ENCODE measurements around the gene TMEM59. TPM values are rescaled to one million over a fixed set of nuclear protein-coding genes. Genes with fewer than 3 reads are reported as not detected.
"Not testable (repeated sequence)": the region's sequence is repeated elsewhere in the genome, so short reads cannot be mapped to it uniquely, and the experiment has no call there.

Gene TMEM59
- total and polyA plus RNA-seq, 2 donors, result 185 to 233 TPM

DNA sequence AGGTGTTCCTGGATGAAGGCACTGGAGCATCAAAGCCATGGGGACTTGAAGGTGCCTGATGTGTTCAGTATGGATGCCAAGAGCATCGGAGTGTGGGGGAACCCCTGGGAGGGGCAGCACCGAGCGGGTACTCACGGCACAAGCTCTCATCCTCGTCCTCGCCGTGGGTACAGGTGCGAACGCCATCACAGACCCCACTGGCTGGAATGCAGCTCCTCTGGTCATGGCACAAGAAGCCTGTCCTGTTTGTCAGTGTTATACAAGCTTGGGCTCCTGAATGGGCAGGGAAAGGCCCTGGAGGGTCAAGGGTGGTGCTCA is 41.0 kb downstream of the TMEM59 start:
- 96% methylated on average over 9 of the region's 9 CpGs for WGBS
- Histone ChIP-seq H3K36me3 (ENCODE audit: control insufficient read depth in 2 of 2, insufficient read depth in 2 of 2, low read length in 1 of 2) (no peaks in the 10 kb centered on the region), H3K9me3 (ENCODE audit: control insufficient read depth in 2 of 2, insufficient read depth in 1 of 2, low read length in 1 of 2) (no peaks in the 10 kb centered on the region), H3K27ac (ENCODE audit: low read depth in 1 of 2, low read length in 1 of 2) (no peak overlapping the region), H3K4me1 (ENCODE audit: control insufficient read depth in 2 of 2, insufficient read depth in 2 of 2, low read length in 2 of 2) (no peaks in the 10 kb centered on the region), H3K27me3 (ENCODE audit: control insufficient read depth in 2 of 2, insufficient read depth in 1 of 2, low read length in 1 of 2) (no peaks in the 10 kb centered on the region), H3K4me3 (ENCODE audit: low read length in 2 of 2) (no peak overlapping the region)
- no peak for DNase-seq (ENCODE audit: low read depth in 6 of 9, low spot score in 9 of 9)

DNA sequence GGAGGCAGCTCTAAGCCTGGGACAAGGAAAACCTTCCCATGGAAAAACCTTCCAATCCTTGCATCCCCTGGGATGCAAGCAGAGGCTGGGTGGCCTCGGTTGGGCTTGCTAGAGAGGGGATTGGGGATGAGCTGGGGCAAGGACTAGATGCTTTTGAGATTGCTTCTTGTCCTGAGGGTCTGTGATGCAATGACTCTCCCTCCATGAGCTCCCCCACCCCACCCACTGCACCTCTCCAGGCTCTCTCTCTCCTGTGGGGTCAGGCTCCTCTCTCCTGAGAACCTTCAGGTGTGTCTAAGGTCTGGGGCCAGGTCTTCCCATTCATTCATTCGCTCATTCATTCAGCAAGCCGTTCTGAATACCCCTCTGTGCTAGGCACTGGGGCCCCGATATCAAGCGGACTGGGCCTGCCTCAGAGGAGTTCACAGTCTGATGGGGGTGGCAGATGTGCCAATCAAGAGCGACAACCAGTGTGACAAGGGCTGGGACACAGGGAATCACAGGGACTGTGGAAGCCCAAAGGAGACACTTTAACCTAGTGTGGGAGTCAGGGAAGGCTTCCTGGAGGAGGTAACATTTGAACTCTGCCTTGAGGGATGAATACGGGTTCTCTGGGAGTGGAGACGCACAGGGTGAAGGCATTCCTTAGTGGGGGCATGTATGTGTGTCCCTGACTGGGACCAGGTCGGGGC is 41.5 kb downstream of the TMEM59 start:
- Histone ChIP-seq H3K27me3 (ENCODE audit: control insufficient read depth in 2 of 2, insufficient read depth in 1 of 2, low read length in 1 of 2) (no peaks in the 10 kb centered on the region), H3K27ac (ENCODE audit: low read depth in 1 of 2, low read length in 1 of 2) (no peak overlapping the region), H3K36me3 (ENCODE audit: control insufficient read depth in 2 of 2, insufficient read depth in 2 of 2, low read length in 1 of 2) (no peaks in the 10 kb centered on the region), H3K4me1 (ENCODE audit: control insufficient read depth in 2 of 2, insufficient read depth in 2 of 2, low read length in 2 of 2) (no peaks in the 10 kb centered on the region), H3K9me3 (ENCODE audit: control insufficient read depth in 2 of 2, insufficient read depth in 1 of 2, low read length in 1 of 2) (no peaks in the 10 kb centered on the region), H3K4me3 (ENCODE audit: low read length in 2 of 2) (no peak overlapping the region)
- no peak for DNase-seq (ENCODE audit: low read depth in 6 of 9, low spot score in 9 of 9)
- WGBS, result 94% methylated on average over 9 of the region's 9 CpGs

DNA sequence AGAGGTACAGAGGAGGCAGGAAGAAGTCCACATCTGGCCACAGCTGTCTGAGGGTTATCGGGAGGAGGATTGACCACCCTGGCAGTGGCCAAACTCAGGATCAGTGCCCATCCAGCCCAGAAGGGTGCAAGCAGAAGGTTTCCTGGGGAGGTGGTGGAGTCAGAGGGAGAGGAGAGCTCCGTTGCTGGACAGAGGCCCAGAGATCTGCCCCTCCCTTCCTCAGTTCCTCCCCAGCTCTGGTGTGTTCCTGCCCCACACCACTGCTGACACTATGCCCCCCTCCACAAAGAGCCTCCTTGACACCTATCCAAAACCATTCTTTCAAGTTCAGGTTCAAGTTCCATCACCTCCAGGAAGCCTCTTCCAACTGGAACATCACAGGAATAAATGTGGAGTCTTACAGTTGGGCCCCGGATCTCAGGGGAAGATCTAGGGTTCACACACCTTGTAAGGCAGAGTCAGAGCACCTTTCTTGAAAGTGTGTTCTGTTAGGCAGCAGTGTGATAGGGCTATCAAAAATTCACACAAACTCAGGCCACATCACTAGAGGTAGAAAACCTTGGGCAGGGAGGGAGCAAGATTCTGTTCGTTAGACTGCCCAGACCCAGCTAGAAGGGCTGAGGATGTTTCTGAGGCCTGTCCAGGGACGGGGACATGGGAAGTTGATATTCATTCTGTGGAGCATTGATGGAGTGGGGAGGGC is 42.4 kb downstream of the TMEM59 start:
- H3K27me3 ChIP-seq (ENCODE audit: control insufficient read depth in 2 of 2, insufficient read depth in 1 of 2, low read length in 1 of 2), result no peaks in the 10 kb centered on the region
- H3K27ac ChIP-seq (ENCODE audit: low read depth in 1 of 2, low read length in 1 of 2), result no peak overlapping the region
- H3K4me3 ChIP-seq (ENCODE audit: low read length in 2 of 2), result no peak overlapping the region
- DNase-seq (ENCODE audit: low read depth in 6 of 9, low spot score in 9 of 9), result no peak
- 87% methylated on average over 5 of the region's 5 CpGs for WGBS
- H3K4me1 ChIP-seq (ENCODE audit: control insufficient read depth in 2 of 2, insufficient read depth in 2 of 2, low read length in 2 of 2), result no peaks in the 10 kb centered on the region
- H3K9me3 ChIP-seq (ENCODE audit: control insufficient read depth in 2 of 2, insufficient read depth in 1 of 2, low read length in 1 of 2), result no peaks in the 10 kb centered on the region
- no peaks in the 10 kb centered on the region for H3K36me3 ChIP-seq (ENCODE audit: control insufficient read depth in 2 of 2, insufficient read depth in 2 of 2, low read length in 1 of 2)

DNA sequence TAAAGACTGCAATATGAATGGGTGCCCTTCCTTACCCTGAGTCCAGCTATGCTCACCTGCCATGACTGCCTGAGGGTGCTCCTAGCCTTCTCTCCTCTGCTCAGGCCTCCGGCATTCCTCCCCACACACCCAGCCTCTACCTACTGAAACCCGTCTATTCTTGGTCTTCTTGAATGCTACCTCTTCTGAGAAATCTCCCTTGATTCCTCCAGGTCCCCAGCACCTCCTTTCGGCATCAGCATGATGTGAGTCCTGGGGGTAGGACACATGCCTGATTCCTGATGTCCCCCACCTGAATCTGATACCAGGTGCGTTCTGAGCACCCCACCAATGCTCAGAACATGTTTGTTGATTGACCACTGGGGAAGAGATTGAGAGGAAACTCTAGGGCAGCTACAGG is 43.6 kb downstream of the TMEM59 start:
- no peak for DNase-seq (ENCODE audit: low read depth in 6 of 9, low spot score in 9 of 9)
- Histone ChIP-seq H3K36me3 (ENCODE audit: control insufficient read depth in 2 of 2, insufficient read depth in 2 of 2, low read length in 1 of 2) (no peaks in the 10 kb centered on the region), H3K9me3 (ENCODE audit: control insufficient read depth in 2 of 2, insufficient read depth in 1 of 2, low read length in 1 of 2) (peaks cover 0 to under 1% of the 10 kb centered on the region in 2 donors), H3K4me3 (ENCODE audit: low read length in 2 of 2) (no peak overlapping the region), H3K27ac (ENCODE audit: low read depth in 1 of 2, low read length in 1 of 2) (no peak overlapping the region), H3K27me3 (ENCODE audit: control insufficient read depth in 2 of 2, insufficient read depth in 1 of 2, low read length in 1 of 2) (no peaks in the 10 kb centered on the region), H3K4me1 (ENCODE audit: control insufficient read depth in 2 of 2, insufficient read depth in 2 of 2, low read length in 2 of 2) (no peaks in the 10 kb centered on the region)
- 96% methylated on average over 4 of the region's 4 CpGs for WGBS

DNA sequence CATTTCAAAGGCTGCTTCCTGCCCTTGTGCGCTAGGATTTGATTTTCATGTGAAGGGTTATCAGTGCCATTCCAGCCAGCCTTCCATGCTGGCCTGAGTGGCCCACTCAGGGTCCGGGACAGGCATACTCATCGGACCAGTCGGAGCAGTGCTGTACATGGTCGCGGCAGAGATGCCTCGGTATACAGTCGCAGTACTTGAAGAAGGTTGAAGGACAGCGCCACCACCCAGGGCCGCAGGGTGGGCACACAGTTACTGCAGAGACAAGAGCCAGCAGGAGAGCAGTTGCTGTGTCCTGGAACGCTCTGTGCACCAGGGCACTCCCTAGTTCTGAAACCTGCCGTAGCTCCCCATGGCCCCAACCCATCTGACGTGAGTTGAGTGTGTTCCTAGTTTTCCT is 44.1 kb downstream of the TMEM59 start:
- Histone ChIP-seq H3K27ac (ENCODE audit: low read depth in 1 of 2, low read length in 1 of 2) (no peak overlapping the region), H3K27me3 (ENCODE audit: control insufficient read depth in 2 of 2, insufficient read depth in 1 of 2, low read length in 1 of 2) (no peaks in the 10 kb centered on the region), H3K4me1 (ENCODE audit: control insufficient read depth in 2 of 2, insufficient read depth in 2 of 2, low read length in 2 of 2) (no peaks in the 10 kb centered on the region), H3K9me3 (ENCODE audit: control insufficient read depth in 2 of 2, insufficient read depth in 1 of 2, low read length in 1 of 2) (peaks cover 0 to 5% of the 10 kb centered on the region in 2 donors), H3K4me3 (ENCODE audit: low read length in 2 of 2) (no peak overlapping the region), H3K36me3 (ENCODE audit: control insufficient read depth in 2 of 2, insufficient read depth in 2 of 2, low read length in 1 of 2) (no peaks in the 10 kb centered on the region)
- 96% methylated on average over 13 of the region's 13 CpGs for WGBS
- no peak for DNase-seq (ENCODE audit: low read depth in 6 of 9, low spot score in 9 of 9)

DNA sequence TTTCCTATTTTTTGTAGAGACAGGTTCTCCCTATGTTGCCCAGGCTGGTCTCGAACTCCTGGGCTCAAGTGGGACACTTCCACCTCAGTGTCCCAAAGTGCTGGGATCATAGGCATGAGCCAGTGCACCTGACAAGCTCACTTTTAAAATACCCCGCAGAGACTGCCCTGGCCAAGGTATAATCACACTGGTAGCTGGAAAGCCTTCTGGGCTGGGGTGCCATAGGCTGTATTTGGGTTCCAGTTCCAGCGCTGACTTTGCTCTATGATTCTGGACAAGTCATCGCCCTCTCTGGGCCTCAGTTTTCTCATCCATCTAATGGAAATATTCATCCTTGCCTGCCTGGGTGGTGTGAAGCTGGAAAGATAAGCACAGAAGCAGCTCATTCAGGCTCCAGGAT is 45.4 kb downstream of the TMEM59 start:
- H3K4me3 ChIP-seq (ENCODE audit: low read length in 2 of 2), result no peak overlapping the region
- H3K9me3 ChIP-seq (ENCODE audit: control insufficient read depth in 2 of 2, insufficient read depth in 1 of 2, low read length in 1 of 2), result peaks cover 0 to 5% of the 10 kb centered on the region in 2 donors
- no peaks in the 10 kb centered on the region for H3K4me1 ChIP-seq (ENCODE audit: control insufficient read depth in 2 of 2, insufficient read depth in 2 of 2, low read length in 2 of 2)
- H3K27ac ChIP-seq (ENCODE audit: low read depth in 1 of 2, low read length in 1 of 2), result no peak overlapping the region
- 97% methylated on average over 4 of the region's 4 CpGs for WGBS
- H3K27me3 ChIP-seq (ENCODE audit: control insufficient read depth in 2 of 2, insufficient read depth in 1 of 2, low read length in 1 of 2), result no peaks in the 10 kb centered on the region
- H3K36me3 ChIP-seq (ENCODE audit: control insufficient read depth in 2 of 2, insufficient read depth in 2 of 2, low read length in 1 of 2), result no peaks in the 10 kb centered on the region
- DNase-seq (ENCODE audit: low read depth in 6 of 9, low spot score in 9 of 9), result no peak

DNA sequence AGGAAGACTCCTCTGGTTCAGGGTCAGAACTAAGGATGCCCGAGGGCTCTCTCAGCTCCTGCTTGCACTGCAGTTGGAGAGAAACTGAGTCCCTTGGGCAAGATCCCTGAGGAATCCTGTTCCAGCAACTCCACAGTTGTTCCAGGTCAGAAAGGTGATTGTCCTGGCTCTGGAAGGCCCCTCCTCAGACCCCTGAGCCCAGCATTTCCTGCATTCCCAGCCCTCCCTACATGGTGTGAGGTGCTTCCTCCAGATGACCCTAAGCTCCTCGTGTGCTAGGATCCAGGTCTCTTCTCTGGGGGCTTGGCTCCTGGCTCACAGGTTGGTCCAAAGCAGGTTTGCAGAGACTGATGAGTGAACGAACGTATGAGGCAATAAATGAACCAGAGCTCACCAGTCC is 46.5 kb downstream of the TMEM59 start:
- DNase-seq (ENCODE audit: low read depth in 6 of 9, low spot score in 9 of 9), result no peak
- no peaks in the 10 kb centered on the region for H3K27me3 ChIP-seq (ENCODE audit: control insufficient read depth in 2 of 2, insufficient read depth in 1 of 2, low read length in 1 of 2)
- WGBS, result 92% methylated on average over 4 of the region's 4 CpGs

DNA sequence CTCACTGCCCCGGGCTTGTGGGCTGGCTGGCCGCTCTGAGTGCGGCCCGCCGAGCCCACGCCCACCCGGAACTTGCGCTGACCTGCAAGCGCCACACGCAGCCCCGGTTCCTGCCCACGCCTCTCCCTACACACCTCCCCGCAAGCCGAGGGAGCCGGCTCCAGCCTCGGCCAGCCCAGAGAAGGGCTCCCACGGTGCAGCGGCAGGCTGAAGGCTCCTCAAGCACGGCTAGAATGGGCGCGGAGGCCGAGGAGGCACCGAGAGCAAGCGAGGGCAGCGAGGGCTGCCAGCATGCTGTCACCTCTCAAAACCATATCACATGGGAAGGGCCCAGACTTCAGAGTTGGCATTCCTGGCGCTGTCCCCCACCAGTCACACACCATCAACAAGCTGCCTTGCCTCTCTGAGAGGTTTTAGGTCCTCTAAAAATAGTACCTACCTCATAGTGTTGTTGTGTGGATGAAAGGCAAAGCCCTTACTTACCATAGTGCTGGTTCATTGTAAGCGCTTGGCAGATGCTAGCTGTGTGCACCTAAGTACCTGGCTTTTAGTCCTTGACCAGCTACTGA is 48.4 kb downstream of the TMEM59 start:
- Histone ChIP-seq H3K4me1 (ENCODE audit: control insufficient read depth in 2 of 2, insufficient read depth in 2 of 2, low read length in 2 of 2) (no peaks in the 10 kb centered on the region), H3K4me3 (ENCODE audit: low read length in 2 of 2) (no peak overlapping the region), H3K27me3 (ENCODE audit: control insufficient read depth in 2 of 2, insufficient read depth in 1 of 2, low read length in 1 of 2) (no peaks in the 10 kb centered on the region), H3K27ac (ENCODE audit: low read depth in 1 of 2, low read length in 1 of 2) (no peak overlapping the region), H3K36me3 (ENCODE audit: control insufficient read depth in 2 of 2, insufficient read depth in 2 of 2, low read length in 1 of 2) (no peaks in the 10 kb centered on the region), H3K9me3 (ENCODE audit: control insufficient read depth in 2 of 2, insufficient read depth in 1 of 2, low read length in 1 of 2) (peaks cover 0 to 5% of the 10 kb centered on the region in 2 donors)
- 97% methylated on average over 27 of the region's 27 CpGs for WGBS
- no peak for DNase-seq (ENCODE audit: low read depth in 6 of 9, low spot score in 9 of 9)

More for the DNA sequence above, 46.5 kb downstream of the TMEM59 start:
- no peaks in the 10 kb centered on the region for H3K4me1 ChIP-seq (ENCODE audit: control insufficient read depth in 2 of 2, insufficient read depth in 2 of 2, low read length in 2 of 2)
- no peak overlapping the region for H3K4me3 ChIP-seq (ENCODE audit: low read length in 2 of 2)
- peaks cover 0 to 5% of the 10 kb centered on the region in 2 donors for H3K9me3 ChIP-seq (ENCODE audit: control insufficient read depth in 2 of 2, insufficient read depth in 1 of 2, low read length in 1 of 2)
- H3K27ac ChIP-seq (ENCODE audit: low read depth in 1 of 2, low read length in 1 of 2), result no peak overlapping the region
- no peaks in the 10 kb centered on the region for H3K36me3 ChIP-seq (ENCODE audit: control insufficient read depth in 2 of 2, insufficient read depth in 2 of 2, low read length in 1 of 2)

DNA sequence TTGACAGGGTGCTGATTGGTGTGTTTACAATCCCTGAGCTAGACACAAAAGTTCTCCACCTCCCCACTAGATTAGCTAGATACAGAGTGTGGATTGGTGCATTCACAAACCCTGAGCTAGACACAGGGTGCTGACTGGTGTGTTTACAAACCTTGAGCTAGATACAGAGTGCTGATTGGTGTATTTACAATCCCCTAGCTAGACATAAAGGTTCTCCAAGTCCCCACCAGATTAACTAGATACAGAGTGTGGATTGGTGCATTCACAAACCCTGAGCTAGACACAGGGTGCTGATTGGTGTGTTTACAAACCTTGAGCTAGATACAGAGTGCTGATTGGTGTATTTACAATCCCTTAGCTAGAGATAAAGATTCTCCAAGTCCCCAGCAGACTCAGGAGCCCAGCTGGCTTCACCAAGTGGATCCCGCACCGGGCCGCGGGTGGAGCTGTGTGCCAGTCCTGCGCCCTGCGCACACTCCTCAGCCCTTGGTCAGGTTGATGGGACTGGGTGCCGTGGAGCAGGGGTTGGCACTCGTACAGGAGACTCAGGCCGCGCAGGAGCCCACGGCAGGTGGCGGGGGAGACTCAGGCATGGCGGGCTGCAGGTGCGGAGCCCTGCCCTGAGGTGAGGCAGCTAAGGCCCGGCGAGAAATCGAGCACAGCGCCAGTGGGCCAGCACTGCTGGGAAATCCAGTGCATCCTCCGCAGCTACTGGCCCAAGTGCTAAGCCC is 49.1 kb downstream of the TMEM59 start:
- H3K27me3 ChIP-seq (ENCODE audit: control insufficient read depth in 2 of 2, insufficient read depth in 1 of 2, low read length in 1 of 2); H3K9me3 ChIP-seq (ENCODE audit: control insufficient read depth in 2 of 2, insufficient read depth in 1 of 2, low read length in 1 of 2); H3K27ac ChIP-seq (ENCODE audit: low read depth in 1 of 2, low read length in 1 of 2); H3K4me1 ChIP-seq (ENCODE audit: control insufficient read depth in 2 of 2, insufficient read depth in 2 of 2, low read length in 2 of 2); H3K36me3 ChIP-seq (ENCODE audit: control insufficient read depth in 2 of 2, insufficient read depth in 2 of 2, low read length in 1 of 2); H3K4me3 ChIP-seq (ENCODE audit: low read length in 2 of 2); DNase-seq (ENCODE audit: low read depth in 6 of 9, low spot score in 9 of 9): not testable (repeated sequence)
- WGBS, result 93% methylated on average over 19 of the region's 19 CpGs
